ENCODE measurements around the gene CHRNE. TPM values are rescaled to one million over a fixed set of nuclear protein-coding genes. Genes with fewer than 3 reads are reported as not detected.
A peak's percentile ranks its signal among the peaks of the same experiment; 100 is the strongest.
"Not testable (repeated sequence)": the region's sequence is repeated elsewhere in the genome, so short reads cannot be mapped to it uniquely, and the experiment has no call there.

The CHRNE gene
- total RNA-seq, 1 donor from 2014 or later: 0.82 TPM

- no peak for FAIRE-seq
- peak in 1 of 2 donors; percentile 90 for DNase-seq (ENCODE audit: low spot score in 2 of 2)
These were observed 37.8 kb upstream of the CHRNE start for GRCh38 chr17:4940555-4941318.

GRCh38 chr17:4939796-4940554, 37.1 kb upstream of the CHRNE start, which contains the start of the genes RNF167 and SLC25A11:
TSS of gene RNF167 (plus strand) at chr17:4940268. CDS start at chr17:4940910, 642 bp downstream.
TSS of gene SLC25A11 (minus strand) at chr17:4940046. CDS start at chr17:4939910, 136 bp downstream.
- DNase-seq (ENCODE audit: low spot score in 2 of 2) (peak; percentile 98 to 99), FAIRE-seq (no peak)

- FAIRE-seq (no peak), DNase-seq (ENCODE audit: low spot score in 2 of 2) (no peak)
These were observed 36.6 kb upstream of the CHRNE start for GRCh38 chr17:4939546-4939795.

DNA sequence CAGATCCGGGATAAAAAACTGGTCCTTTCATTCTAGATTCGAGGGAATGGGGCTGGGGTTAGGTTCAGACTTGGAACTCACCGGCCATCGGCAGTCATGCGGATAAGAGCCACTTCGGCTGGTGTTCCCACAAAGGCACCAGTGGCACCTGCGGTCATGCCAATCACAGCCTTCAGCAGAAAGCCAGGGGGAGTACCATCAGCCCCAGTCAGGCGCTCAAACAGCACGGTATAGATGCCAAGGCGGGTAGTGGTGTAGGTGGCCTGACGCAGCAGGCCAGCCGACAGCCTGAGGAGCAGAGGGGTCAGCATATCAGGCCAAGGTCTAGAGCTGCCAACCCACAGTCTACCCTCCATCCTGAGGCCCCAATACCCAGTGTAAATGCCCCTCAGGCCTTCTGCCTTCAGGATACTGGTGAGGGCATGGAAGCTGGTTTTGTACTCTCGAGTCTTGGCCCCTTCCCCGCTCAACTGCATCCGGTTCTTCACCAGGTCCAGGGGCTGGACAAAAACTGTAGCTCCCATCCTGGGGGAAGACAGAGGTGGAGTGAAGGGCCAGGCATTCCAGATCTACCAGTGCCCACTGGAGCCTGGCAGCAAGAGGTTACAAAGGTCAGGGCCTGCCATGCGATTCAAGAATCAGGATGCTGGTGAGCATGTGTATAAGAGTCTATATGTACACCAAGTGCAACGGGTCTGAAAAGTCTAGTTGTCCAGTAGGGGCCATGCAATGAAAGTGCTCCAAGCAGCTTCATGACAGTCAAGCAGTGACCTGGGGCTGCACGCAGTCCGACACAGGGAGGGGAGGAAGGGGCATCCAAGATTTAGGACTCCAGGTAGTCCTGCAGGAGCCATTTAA, 36.0 kb upstream of the CHRNE start:
- FAIRE-seq (no peak), DNase-seq (ENCODE audit: low spot score in 2 of 2) (no peak)

- no peak for DNase-seq (ENCODE audit: low spot score in 2 of 2)
- FAIRE-seq: no peak
These were observed 35.2 kb upstream of the CHRNE start for GRCh38 chr17:4938069-4938491.

DNA sequence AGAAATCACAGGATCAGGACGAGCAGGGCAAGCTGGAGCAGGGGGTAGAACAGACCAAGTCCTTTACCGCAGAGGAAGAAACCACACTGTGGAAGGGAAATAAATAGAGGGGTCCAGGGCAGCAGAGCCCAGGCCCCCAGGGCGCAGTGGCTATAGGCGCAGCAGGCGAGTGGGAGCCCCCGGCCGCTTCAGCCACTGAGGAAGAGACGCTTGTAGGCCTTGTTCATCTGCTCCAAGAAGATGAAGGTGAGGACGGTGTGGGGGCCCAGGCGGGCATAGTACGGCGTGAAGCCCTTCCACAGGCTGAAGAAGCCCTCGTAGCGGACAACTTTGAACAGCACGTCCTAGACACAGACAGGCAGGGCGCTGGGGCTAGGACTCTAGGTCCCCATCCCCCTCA, 34.7 kb upstream of the CHRNE start:
- DNase-seq (ENCODE audit: low spot score in 2 of 2) (no peak), FAIRE-seq (no peak)

DNA sequence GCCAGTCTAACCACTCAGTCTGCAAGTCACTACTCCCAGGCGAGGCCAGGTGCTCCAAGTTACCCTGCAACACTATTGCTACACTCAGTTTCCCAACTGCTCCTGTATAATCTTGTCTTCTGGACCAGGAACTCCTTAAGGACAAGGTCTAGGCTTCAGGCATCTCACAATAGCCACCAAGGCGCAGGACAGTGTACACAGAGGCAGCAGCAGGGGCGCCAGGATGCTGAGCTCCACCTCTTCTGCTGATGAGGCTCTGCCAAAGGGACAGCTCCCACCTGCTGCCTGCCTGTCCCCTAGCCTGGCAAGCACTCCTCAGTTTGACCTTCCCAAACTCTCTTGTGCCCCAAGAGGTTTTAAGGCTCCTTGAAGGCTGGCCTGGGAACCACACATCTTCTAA, 33.5 kb upstream of the CHRNE start:
- FAIRE-seq (no peak), DNase-seq (ENCODE audit: low spot score in 2 of 2) (no peak)

DNA sequence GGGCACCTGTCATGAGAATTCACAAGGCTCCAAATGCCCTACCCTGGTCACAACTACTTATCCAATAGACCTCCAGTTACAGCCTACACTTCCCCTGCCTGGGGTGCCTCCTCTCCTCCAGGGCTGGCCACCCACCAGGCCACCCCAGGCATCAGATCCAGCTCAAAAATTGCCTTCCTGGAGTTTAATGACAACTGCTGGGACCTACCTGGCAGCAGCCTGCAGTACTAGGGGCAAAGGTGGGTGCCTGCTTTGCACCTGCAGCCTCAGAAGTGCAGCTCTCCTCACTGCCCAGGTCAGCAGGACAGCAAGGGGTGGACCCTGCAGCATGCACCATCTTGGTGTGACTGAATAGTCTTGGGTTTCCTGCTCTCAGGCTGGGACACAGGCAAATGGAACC, 32.8 kb upstream of the CHRNE start:
- no peak for FAIRE-seq
- DNase-seq (ENCODE audit: low spot score in 2 of 2): no peak

DNA sequence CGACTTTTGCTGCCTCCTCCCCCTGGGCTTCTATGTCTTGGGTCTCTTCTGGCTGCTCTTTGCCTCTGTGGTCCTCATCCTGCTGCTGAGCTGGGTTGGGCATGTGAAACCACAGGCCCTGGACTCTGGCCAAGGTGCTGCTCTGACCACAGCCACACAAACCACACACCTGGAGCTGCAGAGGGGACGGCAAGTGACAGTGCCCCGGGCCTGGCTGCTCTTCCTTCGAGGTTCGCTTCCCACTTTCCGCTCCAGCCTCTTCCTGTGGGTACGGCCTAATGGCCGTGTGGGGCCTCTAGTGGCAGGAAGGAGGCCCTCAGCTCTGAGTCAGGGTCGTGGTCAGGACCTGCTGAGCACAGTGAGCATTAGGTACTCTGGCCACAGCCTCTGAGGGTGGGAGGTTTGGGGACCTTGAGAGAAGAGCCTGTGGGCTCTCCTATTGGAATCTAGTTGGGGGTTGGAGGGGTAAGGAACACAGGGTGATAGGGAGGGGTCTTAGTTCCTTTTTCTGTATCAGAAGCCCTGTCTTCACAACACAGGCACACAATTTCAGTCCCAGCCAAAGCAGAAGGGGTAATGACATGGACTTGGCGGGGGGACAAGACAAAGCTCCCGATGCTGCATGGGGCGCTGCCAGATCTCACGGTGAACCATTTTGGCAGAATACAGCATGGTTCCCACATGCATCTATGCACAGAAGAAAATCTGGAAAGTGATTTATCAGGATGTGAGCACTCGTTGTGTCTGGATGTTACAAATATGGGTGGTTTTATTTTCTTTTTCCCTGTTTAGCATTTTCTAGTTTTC, 31.5 kb upstream of the CHRNE start:
- DNase-seq (ENCODE audit: low spot score in 2 of 2) (no peak), FAIRE-seq (no peak)

- FAIRE-seq (no peak), DNase-seq (ENCODE audit: low spot score in 2 of 2) (no peak)
These were observed 30.7 kb upstream of the CHRNE start for GRCh38 chr17:4933646-4934045.

DNA sequence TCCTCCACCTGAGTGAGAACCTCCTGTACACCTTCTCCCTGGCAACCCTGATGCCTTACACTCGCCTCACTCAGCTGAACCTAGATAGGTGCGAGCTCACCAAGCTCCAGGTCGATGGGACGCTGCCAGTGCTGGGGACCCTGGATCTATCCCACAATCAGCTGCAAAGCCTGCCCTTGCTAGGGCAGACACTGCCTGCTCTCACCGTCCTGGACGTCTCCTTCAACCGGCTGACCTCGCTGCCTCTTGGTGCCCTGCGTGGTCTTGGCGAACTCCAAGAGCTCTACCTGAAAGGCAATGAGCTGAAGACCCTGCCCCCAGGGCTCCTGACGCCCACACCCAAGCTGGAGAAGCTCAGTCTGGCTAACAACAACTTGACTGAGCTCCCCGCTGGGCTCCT, 29.9 kb upstream of the CHRNE start:
- FAIRE-seq (no peak), DNase-seq (ENCODE audit: low spot score in 2 of 2) (no peak)

DNA sequence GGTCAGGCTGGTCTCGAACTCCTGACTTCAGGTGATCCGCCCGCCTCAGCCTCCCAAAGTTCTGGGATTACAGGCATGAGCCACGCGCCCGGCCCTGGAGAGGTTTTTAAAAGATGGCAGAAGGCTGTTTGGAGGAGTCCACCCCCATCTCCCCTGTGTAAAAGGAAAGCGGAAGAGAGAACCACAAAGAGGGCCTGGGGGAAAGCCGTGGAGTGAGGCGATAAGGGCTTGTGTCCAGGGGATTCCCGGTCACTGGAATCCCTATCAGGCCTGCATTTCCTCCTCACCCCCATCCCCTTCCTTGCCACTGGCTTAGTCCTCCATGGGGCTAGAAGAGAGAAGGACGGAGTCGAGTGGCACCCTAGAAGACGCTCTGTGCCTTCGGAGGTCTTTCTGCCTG, 29.1 kb upstream of the CHRNE start, which contains the start of gene GP1BA:
Gene GP1BA (plus strand): TSS at position 315 of the 400 bp plus-strand sequence. CDS start 328 bp downstream, outside the sequence.
- no peak for DNase-seq (ENCODE audit: low spot score in 2 of 2)
- FAIRE-seq: no peak

DNA sequence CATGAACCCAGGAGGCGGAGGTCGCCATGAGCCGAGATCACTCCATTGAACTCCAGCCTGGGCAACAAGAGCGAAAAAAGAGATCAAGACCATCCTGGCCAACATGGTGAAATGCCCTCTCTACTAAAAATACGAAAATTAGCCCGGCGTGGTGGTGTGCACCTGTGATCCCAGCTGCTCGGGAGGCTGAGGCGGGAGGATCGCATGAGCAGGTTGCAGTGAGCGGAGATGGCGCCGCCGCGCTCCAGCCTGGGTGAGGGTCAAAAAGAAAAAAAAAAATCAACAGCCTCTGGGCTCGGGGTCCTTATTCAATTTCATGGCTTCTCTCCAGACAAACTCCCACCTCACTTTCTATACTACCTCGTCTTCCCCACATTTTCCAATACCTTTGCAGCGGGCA, 26.0 kb upstream of the CHRNE start:
- DNase-seq (ENCODE audit: low spot score in 2 of 2): no peak
- FAIRE-seq: no peak

DNA sequence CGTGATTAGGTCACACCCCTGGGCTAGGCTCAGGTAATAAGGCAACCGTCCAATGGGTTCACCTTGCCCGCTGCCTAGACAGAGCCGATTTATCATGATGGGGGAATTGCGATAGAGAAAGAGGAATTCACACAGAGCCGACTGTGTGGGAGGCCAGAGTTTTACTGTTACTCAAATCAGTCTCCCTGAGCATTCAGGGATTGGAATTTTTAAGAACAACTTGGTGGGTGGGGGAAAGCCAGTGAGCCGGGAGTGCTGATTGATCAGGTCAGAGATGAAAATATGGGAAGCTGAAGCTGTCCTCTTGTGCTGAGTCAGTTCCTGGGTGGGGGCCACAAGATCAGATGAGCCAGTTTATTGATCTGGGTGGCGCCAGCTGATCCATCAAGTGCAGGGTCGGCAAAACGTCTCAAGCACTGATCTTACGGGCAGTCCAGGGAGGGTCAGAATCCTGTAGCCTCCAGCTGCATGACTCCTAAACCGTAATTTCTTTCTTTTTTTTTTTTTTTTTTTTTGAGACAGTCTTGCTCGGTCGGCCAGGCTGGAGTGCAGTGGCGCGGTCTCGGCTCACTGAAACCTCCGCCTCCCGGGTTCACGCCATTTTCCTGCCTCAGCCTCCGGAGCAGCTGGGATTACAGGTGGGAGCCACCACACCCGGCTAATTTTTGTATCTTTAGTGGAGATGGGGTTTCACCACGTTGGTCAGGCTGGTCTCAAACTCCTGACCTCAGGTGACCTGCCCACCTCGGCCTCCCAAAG, 23.9 kb upstream of the CHRNE start:
- FAIRE-seq; DNase-seq (ENCODE audit: low spot score in 2 of 2): not testable (repeated sequence)

GRCh38 chr17:4921320-4921719, 18.4 kb upstream of the CHRNE start:
- DNase-seq (ENCODE audit: low spot score in 2 of 2) (no peak), FAIRE-seq (no peak)

GRCh38 chr17:4920351-4921048, 17.6 kb upstream of the CHRNE start:
- DNase-seq (ENCODE audit: low spot score in 2 of 2): no peak
- FAIRE-seq: no peak

DNA sequence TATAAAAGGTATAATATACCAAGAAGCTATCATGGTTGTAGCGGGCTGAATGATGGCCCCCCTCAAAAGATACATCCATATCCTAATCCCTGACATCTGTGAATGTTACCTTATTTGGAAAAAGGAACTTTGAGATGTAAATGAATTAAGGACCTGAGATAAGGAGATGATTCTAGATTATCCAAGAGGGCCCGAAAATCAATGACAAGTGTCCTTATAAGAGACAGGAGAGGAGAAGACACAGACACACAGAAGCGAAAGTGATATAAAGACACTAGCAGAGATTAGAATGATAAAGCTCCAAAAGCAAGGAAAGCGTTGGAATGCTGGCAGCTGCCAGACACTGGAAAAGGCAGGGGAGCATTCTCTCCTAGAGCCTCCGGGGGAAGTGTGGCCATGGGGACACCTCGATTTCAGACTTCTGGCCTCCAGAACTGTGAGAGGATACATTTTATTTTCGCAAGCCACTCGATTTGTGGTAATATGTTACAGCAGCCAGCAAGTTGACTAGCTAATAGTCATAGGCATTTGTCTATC, 16.7 kb upstream of the CHRNE start:
- FAIRE-seq (no peak), DNase-seq (ENCODE audit: low spot score in 2 of 2) (no peak)

DNA sequence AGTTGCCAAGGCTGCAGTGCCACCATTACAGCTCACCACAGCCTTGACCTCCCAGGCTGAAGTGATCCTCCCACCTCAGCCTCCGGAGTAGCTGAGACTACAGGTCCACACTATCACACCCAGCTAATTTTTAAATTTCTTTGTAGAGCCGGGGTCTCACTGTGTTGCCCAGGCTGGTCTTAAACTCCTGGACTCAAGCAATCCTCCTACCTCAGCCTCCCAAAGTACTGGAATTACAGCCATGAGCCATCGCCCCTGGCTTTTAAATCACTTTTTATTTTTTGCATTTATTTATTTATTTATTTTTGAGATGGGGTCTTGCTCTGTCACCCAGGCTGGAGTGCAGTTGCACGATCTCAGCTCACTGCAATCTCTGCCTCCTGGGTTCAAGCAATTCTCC, 11.7 kb upstream of the CHRNE start:
- DNase-seq (ENCODE audit: low spot score in 2 of 2); FAIRE-seq: not testable (repeated sequence)
